GM21360 (cell line): ENCODE measurements around the gene BLTP1.

Experiments used
- ATAC-seq: cut with Tn5 transposase; IDR thresholded peaks from one replicate; pipeline ENCODE4 v1.9.1; 2021; ENCODE audit warnings: mild to moderate bottlenecking, moderate library complexity; ENCODE audit not compliant: unreplicated experiment

Gene BLTP1

GRCh38 chr4:122163767-122164166 is 11.6 kb downstream of the BLTP1 start:
- ATAC-seq, result no peak

- ATAC-seq, result no peak
Measured at GRCh38 chr4:122167369-122167768, 15.2 kb downstream of the BLTP1 start.

- no peak for ATAC-seq
Measured at GRCh38 chr4:122170775-122171174, 18.6 kb downstream of the BLTP1 start.

GRCh38 chr4:122171323-122171722 is 19.2 kb downstream of the BLTP1 start:
- no peak for ATAC-seq

DNA sequence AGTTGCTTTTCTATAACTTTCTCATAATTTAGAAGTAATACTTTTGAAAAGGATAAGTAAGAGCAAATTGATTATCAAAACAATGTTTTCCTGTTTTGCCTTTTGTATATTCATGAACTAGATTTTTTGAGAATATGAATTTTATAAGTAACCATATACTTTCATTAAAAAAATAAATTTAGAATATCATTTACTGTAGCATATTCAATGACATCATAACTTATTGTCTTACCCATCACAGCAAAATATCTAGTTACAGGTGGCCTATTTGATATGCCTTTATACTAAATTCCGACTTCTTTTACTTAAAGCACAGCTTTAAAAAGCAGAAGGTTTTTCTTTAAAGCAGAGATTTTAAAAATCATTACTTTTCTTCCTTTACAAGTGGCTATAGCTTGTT is 20.1 kb downstream of the BLTP1 start:
- ATAC-seq, result no peak

GRCh38 chr4:122178961-122179360 is 26.8 kb downstream of the BLTP1 start:
- no peak for ATAC-seq

DNA sequence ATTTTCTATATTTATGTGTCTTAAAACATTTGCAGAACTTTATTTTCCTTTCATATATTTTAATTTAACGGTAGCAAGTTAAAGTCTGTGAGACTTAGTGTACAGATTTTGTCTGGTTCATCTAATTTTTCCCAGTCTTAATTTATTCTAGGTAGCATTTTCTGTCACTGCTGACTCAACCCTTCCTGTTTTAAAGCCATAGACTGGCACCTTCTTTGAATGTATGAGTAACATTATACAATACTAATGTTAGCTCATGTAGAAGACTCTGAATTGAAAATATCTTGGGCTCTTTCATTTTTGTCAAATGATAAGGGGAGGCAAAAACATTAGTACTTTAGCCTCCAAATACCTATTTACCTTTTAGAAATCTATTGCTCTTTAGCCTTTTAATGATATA is 43.6 kb downstream of the BLTP1 start:
- ATAC-seq, result no peak
